ENCODE results near the gene HIF1A. TPM values are rescaled to one million over a fixed set of nuclear protein-coding genes. Genes with fewer than 3 reads are reported as not detected.

HIF1A gene
- total and polyA plus RNA-seq, 2 donors (not counting 1 experiment from before 2014, with no cell fraction given): 332 to 407 TPM

DNA sequence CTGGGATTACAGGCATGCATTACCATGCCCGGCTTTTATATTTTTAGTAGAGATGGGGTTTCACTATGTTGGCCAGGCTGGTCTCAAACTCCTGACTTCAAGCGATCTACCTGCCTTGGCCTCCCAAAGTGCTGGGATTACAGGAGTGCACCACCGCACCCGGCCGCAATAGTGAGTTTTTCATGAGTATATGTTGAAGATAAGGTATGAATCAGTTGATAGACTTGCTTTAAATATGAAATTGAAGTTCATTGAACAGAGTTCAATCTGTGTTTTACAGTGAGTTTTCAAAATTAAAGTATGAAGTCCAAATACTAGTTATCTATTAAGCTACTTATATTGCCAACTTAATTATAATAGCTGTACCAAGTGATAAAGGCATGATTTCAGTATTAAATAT lies 102.0 kb downstream of the HIF1A start:
- no peaks in the 10 kb centered on the region for H4K20me1 ChIP-seq (ENCODE audit: control insufficient read depth, extremely low read depth, insufficient read depth, low read length)
- no peak overlapping the region for H3K4me2 ChIP-seq (ENCODE audit: extremely low read depth, insufficient read depth, low read length)
- no peak overlapping the region for H3K9ac ChIP-seq (ENCODE audit: insufficient read depth, low read length)
- H3K27me3 ChIP-seq (ENCODE audit: control insufficient read depth, insufficient read depth, low read length): no peaks in the 10 kb centered on the region
- H2AFZ ChIP-seq (ENCODE audit: low read length): no peak overlapping the region
- H3K9me3 ChIP-seq (ENCODE audit: control insufficient read depth, insufficient read depth, low read depth, low read length): no peaks in the 10 kb centered on the region
- H3K4me3 ChIP-seq (replicated peaks in 1 of 4; ENCODE audit: control extremely low read depth in 1 of 4, insufficient read depth in 1 of 4, low read depth in 3 of 4, low read length in 4 of 4): no peak overlapping the region
- TF ChIP-seq, protein P1, sequence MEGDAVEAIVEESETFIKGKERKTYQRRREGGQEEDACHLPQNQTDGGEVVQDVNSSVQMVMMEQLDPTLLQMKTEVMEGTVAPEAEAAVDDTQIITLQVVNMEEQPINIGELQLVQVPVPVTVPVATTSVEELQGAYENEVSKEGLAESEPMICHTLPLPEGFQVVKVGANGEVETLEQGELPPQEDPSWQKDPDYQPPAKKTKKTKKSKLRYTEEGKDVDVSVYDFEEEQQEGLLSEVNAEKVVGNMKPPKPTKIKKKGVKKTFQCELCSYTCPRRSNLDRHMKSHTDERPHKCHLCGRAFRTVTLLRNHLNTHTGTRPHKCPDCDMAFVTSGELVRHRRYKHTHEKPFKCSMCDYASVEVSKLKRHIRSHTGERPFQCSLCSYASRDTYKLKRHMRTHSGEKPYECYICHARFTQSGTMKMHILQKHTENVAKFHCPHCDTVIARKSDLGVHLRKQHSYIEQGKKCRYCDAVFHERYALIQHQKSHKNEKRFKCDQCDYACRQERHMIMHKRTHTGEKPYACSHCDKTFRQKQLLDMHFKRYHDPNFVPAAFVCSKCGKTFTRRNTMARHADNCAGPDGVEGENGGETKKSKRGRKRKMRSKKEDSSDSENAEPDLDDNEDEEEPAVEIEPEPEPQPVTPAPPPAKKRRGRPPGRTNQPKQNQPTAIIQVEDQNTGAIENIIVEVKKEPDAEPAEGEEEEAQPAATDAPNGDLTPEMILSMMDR (conservative IDR thresholded peaks at IDR 0.05 in 1 of 2, IDR thresholded peaks at IDR 0.05 in 1 of 2; ENCODE audit: low read depth in 1 of 2, low read length in 2 of 2): no peak
- no peak for TF ChIP-seq EZH2 (IDR thresholded peaks at IDR 0.05; ENCODE audit: low read length, missing control alignments)
- H3K27ac ChIP-seq (ENCODE audit: insufficient read depth, low read length): no peak overlapping the region
- DNase-seq (ENCODE audit: low read depth in 2 of 2): no peak
- H3K36me3 ChIP-seq (ENCODE audit: control insufficient read depth, insufficient read depth, low read length): peaks cover 1% of the 10 kb centered on the region
- H3K4me1 ChIP-seq (ENCODE audit: control insufficient read depth, extremely low read depth, insufficient read depth, low read length): no peaks in the 10 kb centered on the region
- H3K79me2 ChIP-seq (ENCODE audit: control insufficient read depth, insufficient read depth, low read length): no peaks in the 10 kb centered on the region

Other genes starting within 250 kb of the HIF1A start
- gene SNAPC1, start 66.9 kb downstream of the HIF1A start, total RNA-seq: 19.8 and 29.6 TPM in 2 replicates
- 16.9 and 23.4 TPM in 2 replicates for gene SNAPC1, start 66.9 kb downstream of the HIF1A start, polyA plus RNA-seq
- gene SYT16, start 117.2 kb downstream of the HIF1A start, total RNA-seq: 0.26 and 1.2 TPM in 2 replicates
- gene SYT16, start 117.2 kb downstream of the HIF1A start, polyA plus RNA-seq: 0.19 and 0.61 TPM in 2 replicates